Stomach (tissue), 9 donors: ENCODE results near the gene ARPP21. TPM values are rescaled to one million over a fixed set of nuclear protein-coding genes. Genes with fewer than 3 reads are reported as not detected.

Experiments used
- DNase-seq, 2 donors: peaks; one replicate each; pipeline versions ENCODE4 v3.0.0 to v3.0.0-alpha.2; 2013 to 2019
- H3K27ac ChIP-seq, 5 donors: fragments of 200-600 bp in 4 of 5; sonication (generic) in 4 of 5; one replicate each; pipeline ENCODE4 v1.5.1; 2013 to 2019; ENCODE audit warnings: mild to moderate bottlenecking in 1 of 5, moderate library complexity in 1 of 5
- H3K27me3 ChIP-seq, 3 donors: fragments of 200-600 bp; sonication (generic); one replicate each; pipeline ENCODE4 v1.5.1; 2017 to 2019; ENCODE audit warnings: mixed run types in 1 of 3
- H3K36me3 ChIP-seq, 4 donors: fragments of 200-600 bp; sonication (generic); 1 replicate in 3 of 4; 2 replicates in 1 of 4; pipeline ENCODE4 v1.5.1; 2016 to 2019
- H3K4me1 ChIP-seq, 4 donors: fragments of 200-600 bp; sonication (generic); one replicate each; pipeline ENCODE4 v1.5.1; 2016 to 2019
- H3K4me3 ChIP-seq, 4 donors: fragments of 200-600 bp; sonication (generic) in 3 of 4; one replicate each; pipeline ENCODE4 v1.5.1; 2016 to 2019; ENCODE audit warnings: mild to moderate bottlenecking in 1 of 4
- H3K9me3 ChIP-seq, 4 donors: fragments of 200-600 bp; sonication (generic); one replicate each; pipeline ENCODE4 v1.5.1; 2016 to 2019
- CTCF ChIP-seq, 7 experiments: fragments of 450-650 bp in 4 of 7; fragments of 200-600 bp in 3 of 7; sonication (generic) in 3 of 7; IDR thresholded peaks; one replicate each; pipeline ENCODE4 v1.5.1; 2016 to 2019; ENCODE audit warnings: antibody characterized with exemption in 7 of 7, control low read depth in 2 of 7, mild to moderate bottlenecking in 1 of 7
- EP300 ChIP-seq: sonication (generic); formaldehyde crosslinking; IDR thresholded peaks from one replicate; pipeline ENCODE4 v1.6.1; 2017; ENCODE audit warnings: antibody characterized with exemption
- POLR2A ChIP-seq, 4 donors: fragments of 450-650 bp; IDR thresholded peaks; one replicate each; pipeline ENCODE4 v1.6.1; 2016; ENCODE audit warnings: antibody characterized with exemption in 4 of 4, control low read depth in 2 of 4, mild to moderate bottlenecking in 1 of 4, moderate library complexity in 1 of 4
- POLR2AphosphoS5 ChIP-seq, 3 donors: sonication (generic); formaldehyde crosslinking; IDR thresholded peaks; one replicate each; pipeline ENCODE4 v1.6.1; 2016; ENCODE audit warnings: antibody characterized with exemption in 3 of 3
- WGBS, 5 donors: extraction: QIAGEN DNeasy Blood & Tissue Kit in 3 of 5; methylation state at CpG; one replicate each; pipeline versions ENCODE4 v1.1.5 to v1.1.7; 2013 to 2018; 5-methylcytosine and 5-hydroxymethylcytosine counted together
- intact Hi-C: fragments of 100-400 bp; cut with DNase I; formaldehyde crosslinking; loops from one replicate; pipeline ENCODE4 v1.15.1; 2023; ENCODE audit warnings: low total_unique reads
- polyA plus RNA-seq, 3 donors: library from polyadenylated mRNA; stranded (reverse); fragments of 200-250 nt; gene quantifications; one replicate each; pipeline ENCODE4 v1.2.3, GENCODE V29; 2013
- total RNA-seq, 5 donors: library from RNA; depleted of rRNA; stranded (reverse); fragments of >200 nt; gene quantifications; one replicate each; pipeline versions ENCODE4 v1.1.0 to v1.2.3, GENCODE V29; 2014 to 2016
- donor health status: healthy with polysubstance abuse.
- donor health status: Bipolar disorder and iron deficiency.
- donor health status: healthy.

ARPP21 gene
- total and polyA plus RNA-seq, 8 donors, result 0.13 to 5.0 TPM; not detected in 6

- WGBS, 5 donors, result 56 to 79% (median 73%) methylated on average over 2 of the region's 2 CpGs
- H3K27ac ChIP-seq, result no peak overlapping the region
- no peaks in the 10 kb centered on the region for H3K27me3 ChIP-seq
- H3K9me3 ChIP-seq, result no peaks in the 10 kb centered on the region
- TF ChIP-seq EP300, result no peak
- no peak for TF ChIP-seq POLR2AphosphoS5 (IDR thresholded peaks at IDR 0.05)
- intact Hi-C loops, result no loop called here
- H3K4me1 ChIP-seq, result no peaks in the 10 kb centered on the region
- no peaks in the 10 kb centered on the region for H3K36me3 ChIP-seq
- no peak for DNase-seq
- no peak overlapping the region for H3K4me3 ChIP-seq
These were observed 32.2 kb downstream of the ARPP21 start for GRCh38 chr3:35671483-35671882.

- Histone ChIP-seq H3K27ac (no peak overlapping the region), H3K4me1 (no peaks in the 10 kb centered on the region), H3K27me3 (no peaks in the 10 kb centered on the region), H3K9me3 (no peaks in the 10 kb centered on the region), H3K4me3 (no peak overlapping the region), H3K36me3 (no peaks in the 10 kb centered on the region)
- intact Hi-C loops, result no loop called here
- WGBS, 5 donors, result 66 to 78% (median 74%) methylated on average over 3 of the region's 3 CpGs
- TF ChIP-seq CTCF (IDR thresholded peaks at IDR 0.05) (no peak), POLR2A (IDR thresholded peaks at IDR 0.05) (no peak), EP300 (no peak), POLR2AphosphoS5 (IDR thresholded peaks at IDR 0.05) (no peak)
- no peak for DNase-seq
These were observed 33.7 kb downstream of the ARPP21 start for GRCh38 chr3:35673017-35673416.

GRCh38 chr3:35674451-35675109, 35.3 kb downstream of the ARPP21 start:
- no peak overlapping the region for H3K4me3 ChIP-seq
- intact Hi-C loops, result no loop called here

GRCh38 chr3:35675206-35675605, 35.9 kb downstream of the ARPP21 start:
- Histone ChIP-seq H3K9me3 (no peaks in the 10 kb centered on the region), H3K36me3 (no peaks in the 10 kb centered on the region), H3K27me3 (no peaks in the 10 kb centered on the region), H3K4me1 (no peaks in the 10 kb centered on the region), H3K27ac (no peak overlapping the region), H3K4me3 (no peak overlapping the region)
- intact Hi-C loops, result no loop called here
- TF ChIP-seq POLR2AphosphoS5 (IDR thresholded peaks at IDR 0.05) (no peak), EP300 (no peak), POLR2A (IDR thresholded peaks at IDR 0.05) (no peak), CTCF (IDR thresholded peaks at IDR 0.05) (no peak)
- 50 to 76% (median 67%) methylated on average over 1 of the region's 1 CpG for WGBS, 5 donors
- DNase-seq, result no peak

More at GRCh38 chr3:35674451-35675109, 35.3 kb downstream of the ARPP21 start:
- no peak for TF ChIP-seq EP300
- TF ChIP-seq POLR2A (IDR thresholded peaks at IDR 0.05), result no peak
- TF ChIP-seq POLR2AphosphoS5 (IDR thresholded peaks at IDR 0.05), result no peak
- TF ChIP-seq CTCF (IDR thresholded peaks at IDR 0.05), result no peak
- H3K27me3 ChIP-seq, result no peaks in the 10 kb centered on the region
- H3K9me3 ChIP-seq, result no peaks in the 10 kb centered on the region
- H3K27ac ChIP-seq, result no peak overlapping the region
- no peaks in the 10 kb centered on the region for H3K4me1 ChIP-seq
- no peaks in the 10 kb centered on the region for H3K36me3 ChIP-seq
- no peak for DNase-seq
- WGBS, 5 donors, result 81 to 87% (median 82%) methylated on average over 5 of the region's 5 CpGs

GRCh38 chr3:35675621-35676020, 36.3 kb downstream of the ARPP21 start:
- intact Hi-C loops, result no loop called here
- WGBS, 5 donors, result 88 to 93% (median 88%) methylated on average over 1 of the region's 1 CpG

More at GRCh38 chr3:35675621-35676020, 36.3 kb downstream of the ARPP21 start:
- no peak overlapping the region for H3K4me3 ChIP-seq
- no peak overlapping the region for H3K27ac ChIP-seq
- TF ChIP-seq POLR2A (IDR thresholded peaks at IDR 0.05) (no peak), CTCF (IDR thresholded peaks at IDR 0.05) (no peak), POLR2AphosphoS5 (IDR thresholded peaks at IDR 0.05) (no peak), EP300 (no peak)
- no peaks in the 10 kb centered on the region for H3K27me3 ChIP-seq
- DNase-seq, result no peak
- no peaks in the 10 kb centered on the region for H3K4me1 ChIP-seq
- no peaks in the 10 kb centered on the region for H3K9me3 ChIP-seq
- no peaks in the 10 kb centered on the region for H3K36me3 ChIP-seq
